H9 (cell line): ENCODE data around the gene TMEM198. TPM values are rescaled to one million over a fixed set of nuclear protein-coding genes. Genes with fewer than 3 reads are reported as not detected.

Experiments used
- DNase-seq: peaks from one replicate; pipeline ENCODE4 v3.0.0-alpha.2; 2017
- H2AFZ ChIP-seq: one replicate; pipeline ENCODE4 v1.6.1; 2013; ENCODE audit warnings: mild to moderate bottlenecking, low read length, control low read depth, moderate library complexity
- H2AK5ac ChIP-seq: 2 replicates; pipeline ENCODE4 v1.6.1; 2013; ENCODE audit warnings: low read length, control low read depth, mixed read lengths; ENCODE audit not compliant: insufficient read length
- H2BK120ac ChIP-seq: one replicate; pipeline ENCODE4 v1.6.1; 2013; ENCODE audit warnings: low read depth, mild to moderate bottlenecking, low read length, control low read depth, inconsistent platforms; ENCODE audit not compliant: poor library complexity, severe bottlenecking
- H2BK12ac ChIP-seq: 2 replicates; pipeline ENCODE4 v1.6.1; 2013; ENCODE audit warnings: low read length, control low read depth, mixed read lengths, low read depth; ENCODE audit not compliant: insufficient read length
- H2BK15ac ChIP-seq: 2 replicates; pipeline ENCODE4 v1.6.1; 2013; ENCODE audit warnings: low read depth, low read length, control low read depth
- H2BK20ac ChIP-seq: one replicate; pipeline ENCODE4 v1.6.1; 2013; ENCODE audit warnings: low read depth, mild to moderate bottlenecking, low read length, control low read depth, inconsistent platforms; ENCODE audit not compliant: poor library complexity, severe bottlenecking
- H2BK5ac ChIP-seq: 2 replicates; pipeline ENCODE4 v1.6.1; 2013; ENCODE audit warnings: low read length, control low read depth, mixed read lengths; ENCODE audit not compliant: insufficient read length
- H3K14ac ChIP-seq: 2 replicates; pipeline ENCODE4 v1.6.1; 2013; ENCODE audit warnings: low read length, control low read depth; ENCODE audit not compliant: insufficient read depth
- H3K18ac ChIP-seq: 2 replicates; pipeline ENCODE4 v1.6.1; 2013; ENCODE audit warnings: low read depth, mild to moderate bottlenecking, mixed read lengths, low read length, control low read depth; ENCODE audit not compliant: insufficient read length
- H3K23ac ChIP-seq: 2 replicates; pipeline ENCODE4 v1.6.1; 2013; ENCODE audit warnings: low read length, control low read depth, mixed read lengths, low read depth; ENCODE audit not compliant: insufficient read length
- H3K23me2 ChIP-seq: 2 replicates; pipeline ENCODE4 v1.6.1; 2013; ENCODE audit warnings: low read depth, mild to moderate bottlenecking, mixed read lengths, low read length, control low read depth; ENCODE audit not compliant: insufficient read length, poor library complexity, severe bottlenecking
- H3K27ac ChIP-seq: 2 replicates; pipeline ENCODE4 v1.5.1; 2013; ENCODE audit warnings: low read length, control low read depth, mixed read lengths, low read depth; ENCODE audit not compliant: insufficient read length
- H3K27me3 ChIP-seq: 2 replicates; pipeline ENCODE4 v1.6.1; 2013; ENCODE audit warnings: low read length, control low read depth, inconsistent platforms; ENCODE audit not compliant: insufficient read depth
- H3K4ac ChIP-seq: 2 replicates; pipeline ENCODE4 v1.6.1; 2013; ENCODE audit warnings: low read depth, mild to moderate bottlenecking, control low read depth, inconsistent platforms, low read length, moderate library complexity
- H3K4me1 ChIP-seq: 2 replicates; pipeline ENCODE4 v1.6.1; 2013; ENCODE audit warnings: low read length, control low read depth, inconsistent platforms; ENCODE audit not compliant: insufficient read depth
- H3K4me2 ChIP-seq: 2 replicates; pipeline ENCODE4 v1.6.1; 2013; ENCODE audit warnings: low read length, control low read depth, mixed read lengths; ENCODE audit not compliant: insufficient read length, insufficient read depth
- H3K56ac ChIP-seq: 2 replicates; pipeline ENCODE4 v1.6.1; 2013; ENCODE audit warnings: low read depth, mild to moderate bottlenecking, mixed read lengths, low read length, control low read depth; ENCODE audit not compliant: insufficient read length
- H3K79me1 ChIP-seq: 2 replicates; pipeline ENCODE4 v1.6.1; 2013; ENCODE audit warnings: low read depth, mild to moderate bottlenecking, moderate library complexity, low read length, control low read depth, inconsistent platforms; ENCODE audit not compliant: insufficient read depth, poor library complexity, severe bottlenecking
- H3K79me2 ChIP-seq: 2 replicates; pipeline ENCODE4 v1.6.1; 2013; ENCODE audit warnings: low read length, control low read depth, inconsistent platforms; ENCODE audit not compliant: insufficient read depth
- H3K9ac ChIP-seq: 2 replicates; pipeline ENCODE4 v1.6.1; 2013; ENCODE audit warnings: low read length, control low read depth, mixed read lengths; ENCODE audit not compliant: insufficient read length; ENCODE audit errors: extremely low read depth
- H3K9me3 ChIP-seq: one replicate; pipeline ENCODE4 v1.6.1; 2013; ENCODE audit warnings: low read depth, low read length, inconsistent platforms; ENCODE audit not compliant: control insufficient read depth
- H3T11ph ChIP-seq: one replicate; pipeline ENCODE4 v1.6.1; 2013; ENCODE audit warnings: mild to moderate bottlenecking, low read length, control low read depth, inconsistent platforms
- H4K20me1 ChIP-seq: one replicate; pipeline ENCODE4 v1.6.1; 2013; ENCODE audit not compliant: control insufficient read depth, insufficient read length, insufficient read depth
- H4K5ac ChIP-seq: 2 replicates; pipeline ENCODE4 v1.6.1; 2013; ENCODE audit warnings: low read depth, mild to moderate bottlenecking, mixed read lengths, low read length, control low read depth; ENCODE audit not compliant: insufficient read length
- H4K8ac ChIP-seq: replicated peaks from 2 replicates; pipeline ENCODE4 v1.6.1; 2013; ENCODE audit warnings: low read length, control low read depth, mixed read lengths, low read depth; ENCODE audit not compliant: insufficient read length
- H4K91ac ChIP-seq: 2 replicates; pipeline ENCODE4 v1.6.1; 2013; ENCODE audit warnings: low read depth, mild to moderate bottlenecking, moderate library complexity, mixed read lengths, low read length, control low read depth; ENCODE audit not compliant: insufficient read length
- H3K27ac Mint-ChIP-seq, 3 experiments: 2 replicates in 2 of 3; 3 replicates in 1 of 3; pipeline ENCODE4 v1.8.0; 2020 to 2021; ENCODE audit warnings: mixed read lengths in 3 of 3, mild to moderate bottlenecking in 1 of 3, moderate library complexity in 1 of 3
- H3K27me3 Mint-ChIP-seq: 2 replicates; pipeline ENCODE4 v1.8.0; 2021; ENCODE audit warnings: low read depth, mild to moderate bottlenecking, moderate library complexity, mixed read lengths
- H3K36me3 Mint-ChIP-seq, 3 experiments: 2 replicates in 2 of 3; 3 replicates in 1 of 3; pipeline ENCODE4 v1.8.0; 2020 to 2021; ENCODE audit warnings: low read depth in 3 of 3, mixed read lengths in 3 of 3; ENCODE audit not compliant: insufficient read depth in 1 of 3
- H3K4me1 Mint-ChIP-seq, 2 experiments: 2 replicates each; pipeline ENCODE4 v1.8.0; 2020; ENCODE audit warnings: mixed read lengths in 2 of 2
- H3K4me3 Mint-ChIP-seq, 2 experiments: 2 replicates in 1 of 2; 3 replicates in 1 of 2; pipeline ENCODE4 v1.8.0; 2020 to 2021; ENCODE audit warnings: mild to moderate bottlenecking in 2 of 2, mixed read lengths in 2 of 2, moderate library complexity in 1 of 2
- H3K9me3 Mint-ChIP-seq, 2 experiments: 2 replicates in 1 of 2; 3 replicates in 1 of 2; pipeline ENCODE4 v1.8.0; 2020; ENCODE audit warnings: mild to moderate bottlenecking in 2 of 2, mixed read lengths in 2 of 2, moderate library complexity in 1 of 2
- WGBS: extraction: QIAGEN DNeasy Blood & Tissue Kit; methylation state at CpG from one replicate; pipeline ENCODE4 v1.1.7; 2013; ENCODE audit warnings: missing lambda C conversion rate, low lambda C conversion rate, mixed read lengths; ENCODE audit not compliant: insufficient read length; ENCODE audit errors: extremely low coverage; 5-methylcytosine and 5-hydroxymethylcytosine counted together
- total RNA-seq: library from RNA; stranded (reverse); gene quantifications from 2 replicates; pipeline ENCODE4 v1.2.1, GENCODE V29; 2021
- TF ChIP-seq, protein P1 (sequence below): fragments of 200-600 bp; sonication (generic); conservative IDR thresholded peaks from 3 replicates; pipeline ENCODE4 v1.8.0; 2021; ENCODE audit warnings: antibody characterized with exemption, mild to moderate bottlenecking

TMEM198 gene
- total RNA-seq, 1 experiment from 2014 or later: 7.7 TPM

DNA sequence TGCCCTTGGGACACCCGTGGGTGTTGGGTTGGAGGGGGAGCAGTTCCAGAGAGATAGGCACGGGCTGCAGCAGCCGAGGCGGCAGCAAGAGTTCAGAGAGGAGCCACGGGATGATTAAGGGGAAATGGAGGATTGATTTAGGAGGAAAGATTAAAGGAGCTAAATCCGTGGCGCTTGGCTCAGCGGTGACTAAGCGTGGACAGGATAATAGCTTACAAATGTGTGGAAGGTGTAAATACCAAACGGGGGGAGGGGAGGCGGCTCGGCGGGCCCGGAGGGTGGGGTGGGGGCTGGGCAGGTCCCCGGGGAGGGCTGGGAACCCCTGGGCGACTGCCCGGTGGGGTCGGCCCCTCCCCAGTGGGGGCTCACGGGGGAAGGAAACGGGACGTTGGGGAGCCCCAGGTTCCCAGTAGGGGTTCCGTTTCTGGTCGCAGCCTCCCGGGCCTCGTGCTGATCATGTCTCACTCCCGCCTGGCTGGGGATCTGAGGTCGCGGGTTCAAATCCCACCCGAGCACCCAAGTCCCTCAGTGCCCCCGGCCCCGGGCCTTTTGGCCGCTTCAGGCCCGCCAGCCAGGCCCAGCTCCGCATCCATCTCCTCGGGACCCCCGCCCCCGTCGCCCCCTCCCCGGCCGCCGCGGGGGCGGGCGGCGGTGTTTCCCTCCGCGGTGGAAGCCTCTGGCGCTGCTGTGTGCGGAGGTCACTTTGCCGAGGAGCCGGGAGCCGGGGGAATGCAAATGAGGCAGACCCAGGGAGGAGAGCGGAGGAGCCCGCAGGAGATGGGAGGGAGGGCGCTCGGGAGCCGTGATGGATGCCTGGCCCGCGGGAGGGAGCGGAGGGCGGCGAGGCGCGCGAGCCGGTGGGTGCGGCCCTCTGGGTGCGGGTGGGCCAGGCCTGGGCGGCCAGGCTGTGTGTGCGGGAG, 21.5 kb upstream of the TMEM198 start:
- WGBS: no CpG with 5 or more reads among the region's 70 CpGs
- peaks cover 9% of the 10 kb centered on the region; the same call in 1 of the 2 replicates for H3K4me1 ChIP-seq
- TF ChIP-seq, protein P1, sequence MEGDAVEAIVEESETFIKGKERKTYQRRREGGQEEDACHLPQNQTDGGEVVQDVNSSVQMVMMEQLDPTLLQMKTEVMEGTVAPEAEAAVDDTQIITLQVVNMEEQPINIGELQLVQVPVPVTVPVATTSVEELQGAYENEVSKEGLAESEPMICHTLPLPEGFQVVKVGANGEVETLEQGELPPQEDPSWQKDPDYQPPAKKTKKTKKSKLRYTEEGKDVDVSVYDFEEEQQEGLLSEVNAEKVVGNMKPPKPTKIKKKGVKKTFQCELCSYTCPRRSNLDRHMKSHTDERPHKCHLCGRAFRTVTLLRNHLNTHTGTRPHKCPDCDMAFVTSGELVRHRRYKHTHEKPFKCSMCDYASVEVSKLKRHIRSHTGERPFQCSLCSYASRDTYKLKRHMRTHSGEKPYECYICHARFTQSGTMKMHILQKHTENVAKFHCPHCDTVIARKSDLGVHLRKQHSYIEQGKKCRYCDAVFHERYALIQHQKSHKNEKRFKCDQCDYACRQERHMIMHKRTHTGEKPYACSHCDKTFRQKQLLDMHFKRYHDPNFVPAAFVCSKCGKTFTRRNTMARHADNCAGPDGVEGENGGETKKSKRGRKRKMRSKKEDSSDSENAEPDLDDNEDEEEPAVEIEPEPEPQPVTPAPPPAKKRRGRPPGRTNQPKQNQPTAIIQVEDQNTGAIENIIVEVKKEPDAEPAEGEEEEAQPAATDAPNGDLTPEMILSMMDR: no peak
- Mint-ChIP-seq H3K9me3 (no peaks in the 10 kb centered on the region), H3K4me3 (peak overlapping the region; percentile 50 to 51; a peak in 4 of 5 replicates), H3K27me3 (peaks cover 49% of the 10 kb centered on the region), H3K36me3 (no peaks in the 10 kb centered on the region), H3K27ac (peak overlapping the region in 1 of 3 experiments; percentile 33; a peak in 2 of 7 replicates), H3K4me1 (peaks cover 53 to 71% of the 10 kb centered on the region in 2 experiments)
- no peaks in the 10 kb centered on the region for H3K79me1 ChIP-seq
- H3K56ac ChIP-seq: no peak overlapping the region
- H3K23me2 ChIP-seq: peaks cover 4% of the 10 kb centered on the region
- H2BK12ac ChIP-seq: no peak overlapping the region
- H2BK120ac ChIP-seq: no peak overlapping the region
- no peak overlapping the region for H2AK5ac ChIP-seq
- peak overlapping the region; percentile 44 for H3K4me2 ChIP-seq
- no peak overlapping the region for H2AFZ ChIP-seq
- H4K5ac ChIP-seq: no peak overlapping the region
- no peaks in the 10 kb centered on the region for H4K20me1 ChIP-seq
- H2BK15ac ChIP-seq: no peak overlapping the region
- no peak overlapping the region for H3K14ac ChIP-seq
- H4K91ac ChIP-seq: no peak overlapping the region
- H3T11ph ChIP-seq: no peak overlapping the region
- peaks cover 8% of the 10 kb centered on the region; the same call in 1 of the 2 replicates for H3K27me3 ChIP-seq
- no peak overlapping the region for H3K23ac ChIP-seq
- H4K8ac ChIP-seq: no peak overlapping the region
- no peak overlapping the region for H3K27ac ChIP-seq
- no peak overlapping the region for H3K18ac ChIP-seq
- H2BK5ac ChIP-seq: no peak overlapping the region
- H2BK20ac ChIP-seq: no peak overlapping the region
- H3K4ac ChIP-seq: no peak overlapping the region
- DNase-seq: peak; percentile 80
- H3K9me3 ChIP-seq: no peaks in the 10 kb centered on the region
- H3K9ac ChIP-seq: no peak overlapping the region
- H3K79me2 ChIP-seq: no peaks in the 10 kb centered on the region
